HG02943 (cell line): ENCODE results near the gene DCAF5.

Experiments
- ATAC-seq: cut with Tn5 transposase; IDR thresholded peaks from one replicate; pipeline ENCODE4 v1.9.1; 2021; ENCODE audit warnings: mild to moderate bottlenecking, low read depth, moderate library complexity; ENCODE audit not compliant: unreplicated experiment

DCAF5 gene

DNA sequence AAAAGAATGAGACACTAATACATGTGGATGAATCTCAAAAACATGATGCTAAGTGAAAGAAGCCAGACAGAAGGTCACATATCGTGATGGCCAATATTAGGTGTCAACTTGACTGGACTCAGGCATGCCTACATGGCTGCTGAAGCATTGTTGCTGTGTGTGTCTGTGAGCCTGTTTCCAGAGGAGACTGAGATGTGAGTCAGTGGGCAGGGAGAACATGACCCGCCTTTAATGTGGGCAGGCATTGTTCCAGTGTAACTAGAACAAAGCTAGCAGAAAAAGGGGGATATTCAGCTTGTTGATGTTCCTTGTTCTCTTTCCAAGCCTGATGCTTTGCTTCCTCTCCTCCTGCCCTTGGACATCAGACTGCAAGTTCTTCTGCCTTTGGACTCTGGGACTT is 47.6 kb downstream of the DCAF5 start:
- no peak for ATAC-seq

DNA sequence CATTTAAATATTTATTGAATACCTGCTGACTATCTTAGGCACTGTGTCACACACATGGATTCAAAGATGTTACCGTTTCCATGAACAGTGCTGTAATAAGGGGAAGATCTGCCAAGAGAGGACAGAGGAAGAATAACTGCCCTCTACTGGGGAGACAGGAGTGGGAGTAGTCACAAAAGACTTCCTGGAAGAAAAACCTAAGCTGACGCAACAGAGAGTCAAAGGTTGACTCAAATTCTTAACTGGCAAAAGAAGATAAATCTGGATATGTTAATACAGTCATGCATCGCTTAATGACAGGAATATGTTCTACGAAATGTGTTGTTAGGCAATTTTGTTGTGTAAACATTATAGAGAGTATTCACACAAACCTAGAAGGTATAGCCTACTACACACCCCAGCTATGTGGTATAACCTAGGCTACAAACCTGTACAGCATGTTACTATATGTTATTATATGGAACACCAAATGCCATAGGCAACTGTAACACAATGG is 51.5 kb downstream of the DCAF5 start:
- ATAC-seq: no peak

DNA sequence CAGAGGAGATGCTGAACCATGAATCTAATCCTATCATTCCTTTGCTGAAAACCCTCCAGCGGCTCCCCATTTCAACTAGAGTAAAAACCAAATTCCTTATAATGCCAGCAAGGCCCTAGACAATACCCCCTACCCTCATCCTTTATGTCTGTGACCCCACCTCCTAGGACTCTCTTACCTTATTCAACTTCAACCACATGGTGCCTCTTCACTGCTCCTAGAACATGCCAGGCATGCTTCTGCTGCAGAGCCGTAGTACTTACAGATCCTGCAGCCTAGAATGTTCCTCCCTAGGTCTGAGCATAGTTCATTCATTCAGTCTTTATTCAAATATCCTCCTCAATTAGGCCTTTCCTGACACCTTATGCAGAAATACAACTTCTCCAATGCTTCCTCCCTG is 54.9 kb downstream of the DCAF5 start:
- ATAC-seq: no peak

DNA sequence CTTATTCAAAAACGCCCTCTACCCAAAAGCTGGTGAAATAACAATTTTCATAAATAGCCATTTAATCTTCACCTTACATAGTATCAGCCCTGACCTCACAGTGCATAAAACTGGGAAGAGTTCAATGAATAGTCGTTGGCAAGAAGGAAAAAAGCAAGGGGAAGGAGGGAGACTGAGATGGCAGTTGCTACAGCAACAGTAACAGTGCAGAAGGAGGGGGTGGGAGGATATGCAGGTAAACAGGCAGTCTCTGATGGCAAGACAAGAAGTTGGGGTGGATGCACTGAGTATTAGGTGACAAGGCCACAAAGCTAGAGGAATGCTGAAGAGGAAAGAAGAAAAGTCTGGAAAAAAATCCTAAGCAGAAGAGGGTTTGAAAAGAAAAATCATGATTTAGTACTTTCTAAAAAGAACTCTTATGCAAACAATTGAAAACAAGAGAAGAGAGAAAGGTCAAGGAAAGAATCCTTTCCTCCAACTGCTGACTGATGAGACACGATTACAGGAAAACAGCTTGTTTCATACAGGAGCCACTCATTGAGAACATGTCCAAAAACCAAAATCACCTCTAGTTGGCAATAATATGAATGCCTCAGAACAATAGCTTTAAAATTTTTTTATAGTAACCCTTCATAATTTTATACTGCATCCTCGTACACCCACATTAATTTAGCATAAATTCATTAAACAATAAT is 56.0 kb downstream of the DCAF5 start:
- no peak for ATAC-seq

DNA sequence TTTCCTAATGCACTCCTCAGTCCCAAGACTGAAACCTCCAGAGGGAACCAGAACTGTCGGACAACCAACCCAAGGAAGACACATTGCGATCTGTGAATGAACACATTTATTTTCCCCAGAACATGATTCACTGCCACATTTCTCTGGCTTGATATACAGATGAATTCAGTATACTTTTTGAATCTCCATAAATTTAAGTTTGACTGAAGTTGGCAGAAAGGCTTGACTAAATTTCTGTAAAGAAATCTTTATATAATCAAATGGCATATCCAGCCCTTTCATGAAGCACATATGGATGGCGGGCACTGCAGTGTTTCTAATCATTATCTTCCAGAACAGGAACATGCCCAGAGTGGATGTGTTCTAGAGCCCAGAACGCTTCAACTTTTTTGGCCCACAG is 56.7 kb downstream of the DCAF5 start:
- no peak for ATAC-seq

DNA sequence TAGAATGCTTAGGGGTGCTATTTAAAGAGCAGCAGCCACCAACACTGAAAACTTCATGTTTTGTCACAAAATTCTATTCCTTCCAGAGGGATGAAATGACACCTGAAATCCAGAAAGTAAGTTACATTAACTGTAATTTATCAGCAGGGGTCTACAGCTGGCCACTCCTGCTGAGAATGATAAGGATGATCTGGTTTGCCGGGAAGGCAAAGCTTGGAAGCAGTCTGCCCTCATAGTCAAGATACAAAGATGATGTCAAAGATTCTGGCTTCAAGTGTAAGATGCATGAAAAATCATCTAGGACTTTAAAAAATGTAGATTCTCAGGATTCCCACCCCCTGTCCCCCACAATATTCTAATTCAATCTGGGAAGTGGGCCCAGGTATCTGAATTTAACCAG is 58.4 kb downstream of the DCAF5 start:
- ATAC-seq: no peak

DNA sequence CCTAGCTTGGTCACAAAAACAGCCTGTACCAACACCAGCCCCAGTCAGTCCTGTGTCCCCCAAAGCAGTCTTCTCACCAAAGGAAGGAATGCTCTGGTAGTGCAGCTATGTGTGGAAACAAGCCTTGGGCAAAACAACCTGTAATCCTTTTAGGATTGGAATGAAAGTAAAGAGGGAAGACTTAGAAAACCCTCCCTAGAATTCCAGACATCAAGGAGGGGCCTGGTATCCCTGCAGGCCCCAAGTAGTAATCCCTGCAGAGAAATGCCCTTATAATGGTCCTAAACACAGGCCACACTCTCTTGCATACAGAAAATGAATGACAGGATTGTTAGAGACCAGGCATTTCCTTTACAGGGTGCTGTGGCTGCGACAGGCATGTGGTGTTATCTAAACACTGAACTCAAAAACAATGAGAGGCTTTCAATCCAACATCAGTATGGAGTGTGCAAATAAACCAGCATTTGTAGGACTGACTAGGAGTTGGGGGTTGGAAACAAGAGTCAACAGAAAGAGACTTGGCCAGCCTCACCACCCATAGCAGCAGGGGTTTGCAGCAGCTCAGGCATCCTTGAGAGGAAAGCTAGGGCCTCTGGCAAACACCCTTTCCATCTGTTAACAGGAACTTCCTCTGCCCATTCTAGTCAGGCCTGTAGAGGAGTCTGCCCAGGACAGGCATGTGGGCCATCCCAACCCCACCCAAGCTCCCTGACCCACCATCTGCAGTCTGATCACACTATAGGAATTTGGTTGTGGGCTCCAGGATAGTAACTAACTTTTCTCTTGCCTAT is 59.1 kb downstream of the DCAF5 start:
- no peak for ATAC-seq

DNA sequence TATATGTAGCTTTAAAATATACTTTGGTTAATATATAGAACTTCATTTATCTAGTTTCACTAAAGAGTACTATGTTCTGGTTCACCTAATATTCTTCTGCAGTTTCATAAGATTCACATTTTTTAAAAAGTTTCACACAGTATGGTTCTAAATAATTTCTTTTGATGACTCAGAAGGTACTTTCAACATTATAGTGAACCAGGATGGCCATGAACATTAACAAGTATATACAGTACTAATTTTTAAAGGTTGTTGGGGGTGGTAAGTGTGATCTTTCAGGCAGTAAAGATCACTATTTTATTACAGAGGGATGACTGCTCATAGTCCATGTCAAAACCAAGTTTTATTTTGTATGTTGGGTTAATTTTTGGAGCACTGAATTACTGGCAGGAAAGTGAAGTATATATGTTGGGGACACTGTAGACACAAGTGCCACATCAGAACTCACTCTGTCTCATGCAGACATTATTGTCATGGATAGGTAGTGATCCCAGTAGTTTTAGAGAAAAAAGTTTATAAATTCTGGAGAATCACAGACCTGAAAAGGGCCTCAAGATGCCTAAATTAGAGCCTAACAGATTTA is 60.0 kb downstream of the DCAF5 start:
- no peak for ATAC-seq

DNA sequence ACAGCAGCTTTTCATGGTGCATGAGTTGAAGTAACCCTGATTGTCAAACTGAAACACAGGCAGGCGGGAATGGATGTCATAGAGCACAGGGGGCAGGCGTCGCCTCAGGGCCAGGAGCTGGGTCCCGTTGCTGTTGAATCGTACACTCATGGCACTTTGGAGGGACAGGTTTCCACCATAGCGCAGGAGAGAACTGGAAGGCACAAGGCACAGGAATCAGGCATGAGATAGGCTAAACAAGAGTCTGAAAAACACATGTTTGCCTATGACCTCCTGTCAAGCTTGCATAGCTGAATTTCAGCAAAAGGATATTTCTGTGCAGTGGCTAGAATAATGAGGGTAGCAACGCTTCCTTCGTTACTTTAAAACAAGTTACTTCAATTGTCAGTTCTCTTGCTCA is 61.2 kb downstream of the DCAF5 start:
- ATAC-seq: no peak

DNA sequence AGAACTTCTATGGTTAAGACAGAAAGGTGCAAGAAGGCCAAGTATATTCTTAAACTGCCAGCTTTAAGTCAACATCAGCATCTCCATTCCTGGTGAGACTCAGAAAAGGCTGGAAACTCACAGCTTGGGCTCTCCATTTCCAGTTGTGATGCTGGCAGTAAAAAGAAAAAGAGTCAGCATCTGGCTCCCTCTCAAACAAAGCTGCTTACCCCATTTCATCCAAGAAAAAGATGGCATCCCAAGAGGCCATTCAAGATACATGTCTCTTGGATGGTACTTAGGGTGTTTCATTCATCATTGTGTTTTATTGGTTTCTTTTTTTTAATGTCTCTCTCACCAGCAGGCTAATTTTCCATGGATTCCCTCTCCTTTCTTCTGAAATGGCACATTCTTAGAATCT is 61.9 kb downstream of the DCAF5 start:
- no peak for ATAC-seq

DNA sequence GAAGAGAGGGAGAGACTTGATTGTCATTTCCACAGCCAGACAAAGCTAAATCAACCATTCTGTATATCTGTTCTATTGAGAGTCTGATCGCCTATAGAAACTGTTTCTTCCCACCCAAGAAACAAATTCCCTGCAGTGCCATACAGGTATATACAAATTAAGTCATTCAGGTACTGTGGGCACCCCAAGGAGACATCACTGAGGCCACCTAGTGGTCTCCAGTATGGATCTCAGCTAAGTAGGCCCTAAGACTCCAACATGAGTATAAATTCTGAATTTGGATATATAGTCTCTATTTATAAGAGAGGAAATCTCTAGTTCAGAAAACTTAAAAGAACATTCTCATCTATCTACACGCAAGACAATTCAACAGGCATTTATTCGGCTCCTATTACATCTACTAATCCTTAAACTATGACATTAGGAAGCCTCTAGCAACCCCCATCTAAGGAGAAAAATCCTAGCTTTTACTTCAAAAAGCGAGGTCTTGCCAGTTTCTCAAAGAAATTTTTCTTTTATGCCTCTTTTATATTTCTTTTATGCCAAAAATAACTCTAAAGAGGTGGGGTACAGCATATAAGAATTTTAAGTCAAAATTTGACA is 62.6 kb downstream of the DCAF5 start:
- no peak for ATAC-seq

DNA sequence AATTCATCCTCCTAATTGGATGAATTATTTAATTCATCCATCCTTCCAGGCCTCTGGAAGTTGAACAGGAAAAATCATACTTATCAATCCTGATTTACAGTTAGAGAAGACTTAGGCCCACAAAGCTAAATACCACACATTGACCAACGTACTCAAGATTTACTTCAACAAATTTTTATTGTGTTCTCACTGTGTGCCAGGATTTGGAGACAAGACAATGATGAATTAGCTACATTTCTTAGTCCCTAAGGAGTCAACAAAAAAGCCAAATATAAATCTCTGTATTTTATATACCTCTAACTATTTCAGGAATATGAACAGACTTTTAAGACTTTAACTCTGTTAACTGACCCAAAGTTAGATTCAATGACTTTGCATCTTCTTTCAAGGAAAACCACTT is 63.9 kb downstream of the DCAF5 start:
- ATAC-seq: no peak

DNA sequence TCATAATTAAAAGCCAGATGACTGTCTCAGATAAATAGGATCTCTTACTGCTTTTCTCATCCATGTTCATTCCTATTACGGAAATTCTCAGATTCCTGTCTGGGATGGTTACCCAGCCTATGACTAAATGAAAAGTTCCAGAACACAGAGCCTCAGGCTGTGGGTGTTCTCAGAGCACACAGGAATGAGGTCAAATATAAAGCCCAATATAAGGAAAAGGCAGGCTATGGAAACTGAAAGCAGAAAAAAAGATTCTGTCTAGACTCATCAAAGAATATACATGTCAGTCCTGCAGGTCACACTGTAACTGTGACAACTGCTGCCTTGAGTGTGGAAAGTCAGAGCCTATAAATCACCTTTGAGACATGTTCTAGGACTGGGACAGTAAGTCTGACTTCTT is 64.3 kb downstream of the DCAF5 start:
- no peak for ATAC-seq

DNA sequence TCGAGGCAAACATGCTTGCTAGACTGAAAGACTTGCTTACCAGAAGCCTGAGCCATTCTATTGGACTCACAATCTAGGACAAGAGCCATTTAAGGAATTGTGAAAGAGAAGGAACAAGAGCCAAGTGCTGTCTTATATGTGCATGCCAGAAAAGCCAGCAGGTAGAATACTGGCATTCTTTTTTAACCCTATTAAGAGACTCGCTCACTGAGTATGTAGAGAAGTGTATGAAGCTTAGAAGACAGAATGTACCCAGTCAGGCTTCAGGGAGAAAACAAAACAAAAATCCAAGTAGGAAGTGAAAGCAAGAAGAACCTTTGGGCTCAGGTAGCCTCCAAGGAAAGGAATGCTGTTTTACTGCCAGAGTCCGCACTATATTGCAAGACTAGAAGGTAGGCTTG is 65.9 kb downstream of the DCAF5 start:
- ATAC-seq: no peak

DNA sequence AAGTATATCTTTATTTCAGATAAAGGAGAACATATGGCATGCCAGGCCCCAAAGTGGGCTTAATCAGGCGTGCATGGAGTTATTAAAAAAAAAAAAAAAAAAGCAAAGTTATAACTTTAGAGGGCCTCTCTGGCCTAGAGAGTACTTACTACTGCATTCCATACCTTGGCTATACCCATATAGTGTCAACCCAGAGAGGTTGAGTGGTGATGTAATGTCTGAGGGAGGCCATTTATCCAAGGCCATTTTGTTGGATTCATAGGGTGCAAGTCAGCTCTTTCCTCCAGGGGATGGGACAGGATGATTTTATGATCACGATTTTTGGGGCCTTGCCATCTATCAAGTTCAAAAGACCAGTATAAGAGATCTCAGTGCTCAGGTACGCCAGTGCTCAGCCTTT is 66.4 kb downstream of the DCAF5 start:
- ATAC-seq: no peak

DNA sequence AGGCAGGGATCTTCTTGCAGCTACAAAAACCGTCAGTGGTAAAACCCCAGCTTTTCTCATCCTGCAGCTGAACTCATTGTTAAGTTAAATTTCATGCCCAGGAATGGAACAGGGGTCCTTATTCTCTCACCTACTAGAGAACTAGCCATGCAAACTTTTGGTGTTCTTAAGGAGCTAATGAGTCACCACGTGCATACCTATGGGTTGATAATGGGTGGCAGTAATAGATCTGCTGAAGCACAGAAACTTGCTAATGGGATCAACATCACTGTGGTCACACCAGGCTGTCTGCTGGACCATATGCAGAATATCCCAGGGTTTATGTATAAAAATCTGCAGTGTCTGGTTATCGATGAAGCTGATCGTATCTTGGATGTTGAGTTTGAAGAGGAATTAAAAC is 68.9 kb downstream of the DCAF5 start:
- ATAC-seq: no peak

DNA sequence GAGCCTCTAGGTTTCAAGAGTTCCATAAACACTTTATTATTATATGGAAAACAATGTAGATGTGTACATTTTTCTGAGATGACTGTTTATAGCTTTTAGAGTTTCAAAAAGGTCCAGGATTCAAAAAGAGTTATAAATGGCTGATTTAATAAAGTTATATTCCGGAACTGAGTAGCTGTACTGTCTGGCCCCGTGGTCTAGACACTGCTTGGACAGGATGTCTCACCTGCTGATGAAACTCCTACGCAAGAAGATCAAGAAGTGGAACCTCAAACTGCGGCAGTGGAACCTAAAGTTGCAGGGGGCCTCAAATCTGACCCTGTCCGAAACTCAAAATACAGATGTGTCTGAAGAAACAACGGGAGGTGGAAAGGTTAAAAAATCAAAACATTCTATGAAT is 69.7 kb downstream of the DCAF5 start:
- ATAC-seq: no peak

DNA sequence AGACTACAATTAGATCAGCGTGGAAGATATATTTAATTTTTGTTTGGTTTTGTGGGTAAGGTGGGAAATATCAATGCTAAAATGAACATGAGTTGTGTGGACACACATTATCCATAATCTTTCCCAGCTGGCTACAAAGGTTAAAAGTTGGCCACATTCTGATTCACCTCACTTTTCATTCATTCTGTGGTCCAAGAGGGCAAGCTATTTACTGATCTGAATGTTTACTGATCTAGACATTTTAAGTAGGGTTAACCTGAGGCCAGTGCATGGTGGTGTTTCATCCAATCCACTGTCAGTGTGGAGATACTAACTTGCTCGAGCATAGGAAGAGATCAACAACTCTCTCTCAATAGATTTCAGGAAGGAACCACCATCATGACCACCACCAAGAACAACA is 71.6 kb downstream of the DCAF5 start:
- ATAC-seq: no peak

DNA sequence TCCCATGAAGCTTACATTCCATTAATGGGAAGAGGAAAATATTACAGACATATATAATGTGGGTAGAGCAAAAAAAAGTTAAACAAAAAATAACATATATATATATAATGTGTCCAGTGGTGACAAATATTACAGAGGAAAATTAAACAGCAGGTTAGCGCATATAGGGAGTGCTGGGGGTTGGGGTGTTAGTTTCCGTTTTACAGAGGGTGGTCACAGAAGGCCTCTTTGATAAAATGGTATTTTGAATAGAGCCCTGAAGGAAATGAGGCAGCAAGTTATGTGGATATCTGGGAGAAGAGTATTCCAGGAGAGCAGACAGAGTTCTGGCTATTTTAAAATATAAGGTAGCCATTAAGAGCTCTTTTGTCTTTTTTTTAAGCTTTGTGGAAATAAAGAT is 73.2 kb downstream of the DCAF5 start:
- no peak for ATAC-seq

DNA sequence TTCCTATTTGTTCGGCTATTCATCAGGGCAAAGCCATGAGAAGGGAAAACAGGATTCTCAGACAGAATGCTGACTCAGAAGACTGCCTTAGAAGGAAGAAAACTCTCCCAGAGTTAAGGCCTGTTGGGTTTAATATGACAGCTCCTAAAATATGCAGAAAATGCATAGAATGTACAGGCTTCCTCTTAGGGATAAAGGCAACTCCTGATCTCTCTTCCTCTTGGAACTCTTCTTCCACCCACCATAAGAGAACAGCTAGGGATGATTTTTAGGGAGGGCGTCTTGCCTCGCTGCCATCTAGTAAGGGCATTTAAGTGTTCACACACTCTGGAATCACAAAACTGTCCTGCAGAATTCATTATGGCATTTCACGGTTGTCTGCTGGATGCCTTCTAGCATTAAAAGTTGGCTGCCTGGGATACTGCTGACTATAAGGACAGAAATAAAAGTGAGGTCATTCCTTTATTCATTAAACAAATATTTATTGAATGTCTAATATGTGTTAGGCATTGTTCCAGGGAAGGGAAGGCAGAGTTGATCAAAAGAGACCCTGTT is 73.7 kb downstream of the DCAF5 start:
- no peak for ATAC-seq

DNA sequence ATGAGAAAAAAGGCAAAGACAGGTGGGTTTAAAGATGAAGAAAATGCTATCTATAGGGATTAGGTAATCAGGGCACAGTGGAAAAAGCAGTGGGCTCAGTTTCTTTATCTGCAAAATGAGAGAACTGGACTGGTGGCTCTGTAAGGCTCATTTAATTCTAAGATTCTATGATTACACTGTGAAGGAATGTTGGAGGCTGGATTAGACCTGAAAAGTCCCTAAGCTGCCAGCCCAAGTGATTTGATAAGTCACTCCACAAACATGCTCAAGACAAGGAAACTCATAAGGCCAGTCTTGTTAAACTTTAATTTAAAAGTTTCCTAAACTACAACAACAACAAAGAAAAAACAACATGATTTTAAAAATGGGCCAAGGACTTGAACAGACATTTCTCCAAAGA is 75.1 kb downstream of the DCAF5 start:
- no peak for ATAC-seq
